Endothelial cell (in vitro differentiated cells): ENCODE measurements around the gene ZNF407. TPM values are rescaled to one million over a fixed set of nuclear protein-coding genes. Genes with fewer than 3 reads are reported as not detected.

Experiments
- DNase-seq: peaks from one replicate; pipeline ENCODE4 v3.0.0; 2021; ENCODE audit warnings: low spot score
- H3K27ac Mint-ChIP-seq: one replicate; pipeline ENCODE4 v1.8.0; 2021; ENCODE audit warnings: mixed read lengths, inconsistent platforms; ENCODE audit not compliant: unreplicated experiment
- H3K27me3 Mint-ChIP-seq: one replicate; pipeline ENCODE4 v1.8.0; 2021; ENCODE audit warnings: mild to moderate bottlenecking, moderate library complexity, mixed read lengths, inconsistent platforms; ENCODE audit not compliant: unreplicated experiment
- H3K36me3 Mint-ChIP-seq: one replicate; pipeline ENCODE4 v1.8.0; 2021; ENCODE audit warnings: mild to moderate bottlenecking, low read depth, mixed read lengths, inconsistent platforms; ENCODE audit not compliant: unreplicated experiment
- H3K4me1 Mint-ChIP-seq: one replicate; pipeline ENCODE4 v1.8.0; 2021; ENCODE audit warnings: mild to moderate bottlenecking, mixed read lengths, inconsistent platforms; ENCODE audit not compliant: unreplicated experiment
- H3K4me3 Mint-ChIP-seq: one replicate; pipeline ENCODE4 v1.8.0; 2021; ENCODE audit warnings: mild to moderate bottlenecking, mixed read lengths, inconsistent platforms; ENCODE audit not compliant: unreplicated experiment
- H3K9me3 Mint-ChIP-seq: one replicate; pipeline ENCODE4 v1.8.0; 2021; ENCODE audit warnings: mixed read lengths, inconsistent platforms; ENCODE audit not compliant: unreplicated experiment
- total RNA-seq: library from RNA; stranded (reverse); fragmentation: NEBNext Ultra II Directional; extraction: Animal tissue kit (Norgen Biotek cat#: 25700); gene quantifications from one replicate; pipeline ENCODE4 v1.2.1, GENCODE V29; 2021; ENCODE audit not compliant: unreplicated experiment
- TF ChIP-seq, protein P1 (sequence below): fragments of 200-600 bp; sonication (generic); IDR thresholded peaks from one replicate; pipeline ENCODE4 v1.5.0; 2021; ENCODE audit warnings: antibody characterized with exemption; ENCODE audit not compliant: unreplicated experiment

The ZNF407 gene
- total RNA-seq, 1 donor from 2014 or later, result 16.8 TPM

DNA sequence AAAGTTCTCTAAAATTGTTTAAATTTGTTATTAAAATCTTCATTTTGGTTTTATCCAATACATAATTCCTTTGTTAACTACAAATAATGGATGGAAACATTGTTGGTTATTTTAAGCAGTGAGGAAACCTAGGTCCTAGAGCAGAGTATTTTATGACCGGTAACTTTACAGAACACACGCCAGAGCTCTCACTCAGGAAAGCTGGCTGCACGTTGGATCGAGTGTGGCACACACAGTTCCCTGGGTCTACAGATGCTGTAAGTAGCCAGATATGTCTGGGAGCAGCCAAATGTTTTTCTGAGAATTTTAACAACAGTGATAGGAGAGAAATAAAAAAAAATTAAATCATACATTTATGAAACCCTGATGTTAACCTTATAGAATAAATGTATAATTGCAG lies 264.4 kb downstream of the ZNF407 start:
- Mint-ChIP-seq H3K9me3 (no peaks in the 10 kb centered on the region), H3K36me3 (no peaks in the 10 kb centered on the region), H3K4me1 (no peaks in the 10 kb centered on the region), H3K27me3 (no peaks in the 10 kb centered on the region), H3K4me3 (no peak overlapping the region), H3K27ac (no peak overlapping the region)
- TF ChIP-seq, protein P1, sequence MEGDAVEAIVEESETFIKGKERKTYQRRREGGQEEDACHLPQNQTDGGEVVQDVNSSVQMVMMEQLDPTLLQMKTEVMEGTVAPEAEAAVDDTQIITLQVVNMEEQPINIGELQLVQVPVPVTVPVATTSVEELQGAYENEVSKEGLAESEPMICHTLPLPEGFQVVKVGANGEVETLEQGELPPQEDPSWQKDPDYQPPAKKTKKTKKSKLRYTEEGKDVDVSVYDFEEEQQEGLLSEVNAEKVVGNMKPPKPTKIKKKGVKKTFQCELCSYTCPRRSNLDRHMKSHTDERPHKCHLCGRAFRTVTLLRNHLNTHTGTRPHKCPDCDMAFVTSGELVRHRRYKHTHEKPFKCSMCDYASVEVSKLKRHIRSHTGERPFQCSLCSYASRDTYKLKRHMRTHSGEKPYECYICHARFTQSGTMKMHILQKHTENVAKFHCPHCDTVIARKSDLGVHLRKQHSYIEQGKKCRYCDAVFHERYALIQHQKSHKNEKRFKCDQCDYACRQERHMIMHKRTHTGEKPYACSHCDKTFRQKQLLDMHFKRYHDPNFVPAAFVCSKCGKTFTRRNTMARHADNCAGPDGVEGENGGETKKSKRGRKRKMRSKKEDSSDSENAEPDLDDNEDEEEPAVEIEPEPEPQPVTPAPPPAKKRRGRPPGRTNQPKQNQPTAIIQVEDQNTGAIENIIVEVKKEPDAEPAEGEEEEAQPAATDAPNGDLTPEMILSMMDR, result no peak
- DNase-seq, result no peak

DNA sequence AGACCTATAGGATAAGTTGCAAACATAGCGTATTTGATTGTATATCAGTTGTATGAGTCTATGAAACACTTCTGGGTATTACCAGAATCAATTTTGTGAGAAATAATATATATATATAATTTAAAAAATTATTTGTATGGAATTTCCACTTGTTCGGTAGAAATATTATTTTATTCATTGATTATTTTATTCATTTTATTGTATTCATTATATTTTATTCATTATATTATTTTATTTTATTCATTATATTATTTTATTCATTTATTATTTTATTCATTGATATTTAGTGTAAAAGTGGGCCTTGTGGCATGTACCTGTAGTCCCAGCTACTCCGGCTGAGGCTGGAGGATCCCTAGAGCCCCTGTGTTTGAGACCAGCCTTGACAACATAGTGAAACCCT lies 268.9 kb downstream of the ZNF407 start:
- no peak overlapping the region for H3K4me3 Mint-ChIP-seq
- no peaks in the 10 kb centered on the region for H3K9me3 Mint-ChIP-seq

DNA sequence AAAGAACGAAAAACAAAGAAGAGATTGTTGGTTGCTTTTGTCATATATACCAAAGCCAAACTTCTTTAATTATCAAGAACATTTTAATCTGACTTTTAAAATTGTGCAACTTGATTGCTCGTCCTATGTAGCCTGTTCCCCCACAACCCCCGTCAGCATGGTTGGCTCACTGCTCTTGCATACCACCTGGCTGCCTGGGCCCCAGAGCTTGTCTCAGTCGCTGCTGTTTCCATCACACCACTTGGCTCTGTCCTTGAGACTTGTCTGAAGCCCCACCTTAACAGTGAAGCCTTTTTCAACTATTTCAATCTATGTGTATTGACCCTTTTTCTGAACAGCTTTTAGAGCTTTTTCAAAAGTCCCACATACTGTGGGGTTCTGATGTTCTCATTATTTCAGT lies 270.8 kb downstream of the ZNF407 start:
- H3K27me3 Mint-ChIP-seq, result peaks cover 2% of the 10 kb centered on the region
- TF ChIP-seq, protein P1, result no peak
- H3K4me3 Mint-ChIP-seq, result no peak overlapping the region
- no peak overlapping the region for H3K27ac Mint-ChIP-seq
- H3K9me3 Mint-ChIP-seq, result no peaks in the 10 kb centered on the region
- no peaks in the 10 kb centered on the region for H3K36me3 Mint-ChIP-seq
- no peak for DNase-seq
- H3K4me1 Mint-ChIP-seq, result no peaks in the 10 kb centered on the region

More for the DNA sequence above, 268.9 kb downstream of the ZNF407 start:
- TF ChIP-seq, protein P1, result no peak
- H3K36me3 Mint-ChIP-seq, result no peaks in the 10 kb centered on the region
- H3K4me1 Mint-ChIP-seq, result no peaks in the 10 kb centered on the region
- H3K27ac Mint-ChIP-seq, result no peak overlapping the region
- H3K27me3 Mint-ChIP-seq, result peaks cover 2% of the 10 kb centered on the region
- no peak for DNase-seq

DNA sequence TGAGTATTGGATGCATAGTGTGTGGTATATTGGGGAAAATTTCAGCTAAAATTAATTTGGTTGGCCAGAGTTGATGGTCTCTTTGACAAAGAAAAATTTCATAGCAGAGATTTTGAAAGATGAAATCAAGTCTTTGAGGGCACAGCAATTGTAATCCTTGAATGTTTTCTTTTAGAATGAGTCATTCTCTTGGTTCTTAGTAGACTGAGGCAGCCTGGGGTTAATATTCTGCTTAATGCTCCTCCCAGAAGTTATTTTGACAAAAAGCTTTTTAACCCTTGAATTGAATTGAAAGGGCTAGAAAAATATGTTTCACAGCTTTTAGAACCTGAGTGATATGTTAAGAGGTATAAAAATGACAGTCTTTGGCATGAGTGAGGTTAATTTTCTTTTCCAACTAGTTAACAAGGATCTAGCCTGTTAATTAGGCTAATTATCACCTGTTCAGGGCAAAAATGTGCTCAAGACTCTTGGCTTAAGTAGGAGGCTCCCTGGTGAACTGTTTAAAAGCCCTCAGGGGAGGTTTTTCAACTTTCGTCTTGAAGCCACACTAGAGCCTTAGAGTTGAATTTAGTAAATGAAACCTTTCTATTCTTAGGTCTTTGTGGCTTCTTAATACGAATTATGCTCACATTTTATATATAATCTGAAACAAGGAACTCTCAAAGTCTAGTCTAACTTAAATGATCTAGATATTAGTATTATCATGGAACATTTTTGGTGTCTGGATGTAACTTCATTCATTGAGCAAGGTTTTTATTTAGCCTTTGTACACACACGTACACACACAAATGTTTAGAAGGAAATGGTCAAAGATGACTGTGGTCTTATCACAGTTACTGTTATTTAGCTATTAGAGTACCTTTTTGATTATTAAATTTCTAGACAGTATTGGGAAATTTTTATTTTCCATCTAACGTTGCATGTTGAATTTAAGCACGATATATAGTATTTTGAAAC lies 272.5 kb downstream of the ZNF407 start:
- Mint-ChIP-seq H3K27me3 (peaks cover 2% of the 10 kb centered on the region), H3K36me3 (no peaks in the 10 kb centered on the region), H3K9me3 (no peaks in the 10 kb centered on the region), H3K4me1 (no peaks in the 10 kb centered on the region), H3K4me3 (no peak overlapping the region), H3K27ac (no peak overlapping the region)
- TF ChIP-seq, protein P1, result no peak
- no peak for DNase-seq

DNA sequence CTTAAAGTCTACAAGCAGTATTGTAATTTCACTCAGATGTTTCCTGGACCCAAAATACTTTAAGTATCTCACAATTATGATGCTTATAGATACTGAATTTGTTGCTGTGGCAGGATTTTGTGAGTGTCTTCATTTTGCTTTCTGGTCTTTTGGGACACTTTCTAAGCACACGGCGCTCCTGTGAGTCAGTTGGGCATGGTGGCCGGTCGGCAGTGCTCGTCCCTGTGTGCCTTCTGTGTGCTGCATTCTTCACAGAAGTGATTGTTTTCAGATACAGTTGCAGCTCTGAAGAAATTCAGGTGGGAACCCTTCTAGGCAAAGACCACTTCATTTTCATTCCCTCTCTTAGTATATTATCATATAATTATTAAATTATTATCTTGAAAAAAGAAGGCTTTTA lies 273.3 kb downstream of the ZNF407 start:
- Mint-ChIP-seq H3K36me3 (no peaks in the 10 kb centered on the region), H3K27ac (no peak overlapping the region), H3K4me3 (no peak overlapping the region), H3K9me3 (no peaks in the 10 kb centered on the region), H3K4me1 (no peaks in the 10 kb centered on the region), H3K27me3 (peaks cover 2% of the 10 kb centered on the region)
- DNase-seq, result no peak
- TF ChIP-seq, protein P1, result no peak
